C4-2B (cell line): ENCODE data around the gene CEP89.

Source experiments
- H3K27ac ChIP-seq: fragments of 450-650 bp; 2 replicates; pipeline ENCODE4 v1.5.1; 2017
- ZFX ChIP-seq: fragments of 450-650 bp; IDR thresholded peaks from 2 replicates; pipeline ENCODE4 v1.6.1; 2017
- TF ChIP-seq, protein P1 (sequence below): fragments of 450-650 bp; conservative IDR thresholded peaks from 2 replicates; pipeline ENCODE4 v1.5.1; 2017; ENCODE audit warnings: mild to moderate bottlenecking

The CEP89 gene

DNA sequence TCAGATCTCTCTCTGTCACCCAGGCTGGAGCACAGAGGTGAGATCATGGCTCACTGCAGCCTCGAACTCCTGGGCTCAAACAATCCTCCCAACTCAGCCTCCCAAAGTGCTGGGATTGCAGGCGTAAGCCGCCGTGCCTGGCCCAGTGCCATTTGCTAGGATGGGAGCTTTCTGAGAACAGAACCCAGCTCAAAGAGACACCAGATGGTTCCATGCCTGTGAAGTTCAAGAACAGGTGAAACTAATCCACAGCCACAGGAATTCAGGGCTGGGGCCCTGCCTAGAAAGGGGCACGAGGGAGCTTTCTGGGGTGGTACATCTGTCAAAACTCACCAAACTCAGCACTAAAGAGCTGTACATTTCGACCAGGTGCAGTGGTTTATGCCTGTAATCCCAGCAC is 106.4 kb downstream of the CEP89 start:
- H3K27ac ChIP-seq = no peak overlapping the region
- TF ChIP-seq, protein P1, sequence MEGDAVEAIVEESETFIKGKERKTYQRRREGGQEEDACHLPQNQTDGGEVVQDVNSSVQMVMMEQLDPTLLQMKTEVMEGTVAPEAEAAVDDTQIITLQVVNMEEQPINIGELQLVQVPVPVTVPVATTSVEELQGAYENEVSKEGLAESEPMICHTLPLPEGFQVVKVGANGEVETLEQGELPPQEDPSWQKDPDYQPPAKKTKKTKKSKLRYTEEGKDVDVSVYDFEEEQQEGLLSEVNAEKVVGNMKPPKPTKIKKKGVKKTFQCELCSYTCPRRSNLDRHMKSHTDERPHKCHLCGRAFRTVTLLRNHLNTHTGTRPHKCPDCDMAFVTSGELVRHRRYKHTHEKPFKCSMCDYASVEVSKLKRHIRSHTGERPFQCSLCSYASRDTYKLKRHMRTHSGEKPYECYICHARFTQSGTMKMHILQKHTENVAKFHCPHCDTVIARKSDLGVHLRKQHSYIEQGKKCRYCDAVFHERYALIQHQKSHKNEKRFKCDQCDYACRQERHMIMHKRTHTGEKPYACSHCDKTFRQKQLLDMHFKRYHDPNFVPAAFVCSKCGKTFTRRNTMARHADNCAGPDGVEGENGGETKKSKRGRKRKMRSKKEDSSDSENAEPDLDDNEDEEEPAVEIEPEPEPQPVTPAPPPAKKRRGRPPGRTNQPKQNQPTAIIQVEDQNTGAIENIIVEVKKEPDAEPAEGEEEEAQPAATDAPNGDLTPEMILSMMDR = no peak
- TF ChIP-seq ZFX = no peak

DNA sequence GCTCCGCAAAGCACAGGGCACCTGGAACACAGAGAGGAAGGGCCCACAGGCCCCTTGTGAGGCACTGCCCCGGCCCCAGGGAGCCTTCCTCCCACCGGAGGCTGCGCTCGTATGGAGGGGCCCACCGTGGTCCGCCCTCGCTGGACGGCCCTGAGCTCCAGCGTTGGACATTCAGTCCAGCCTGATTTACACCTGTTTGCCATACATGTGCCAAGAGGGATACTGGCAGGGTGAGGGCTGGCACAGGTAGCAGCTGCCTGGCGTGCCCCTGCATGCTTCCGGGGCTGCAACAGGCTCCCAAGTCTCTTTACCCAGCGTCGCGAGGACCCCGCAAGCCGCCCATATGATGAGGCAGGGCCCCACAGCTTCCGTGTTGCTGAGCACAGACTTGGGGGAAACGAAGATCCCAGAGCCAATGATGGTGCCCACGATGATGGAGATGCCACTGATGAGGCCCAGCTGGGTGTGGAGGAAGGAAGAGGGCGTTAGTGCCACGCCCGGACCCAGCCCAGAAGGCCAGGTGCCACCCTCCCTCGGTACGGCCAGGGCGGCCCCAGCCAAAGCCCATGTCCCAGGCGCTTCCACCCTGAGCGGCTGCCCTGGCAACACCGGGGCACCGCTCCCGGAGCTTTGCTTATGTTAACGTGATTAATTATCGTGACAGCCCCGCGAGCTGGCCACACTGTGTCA is 107.3 kb downstream of the CEP89 start:
- H3K27ac ChIP-seq = no peak overlapping the region
- TF ChIP-seq ZFX = no peak

DNA sequence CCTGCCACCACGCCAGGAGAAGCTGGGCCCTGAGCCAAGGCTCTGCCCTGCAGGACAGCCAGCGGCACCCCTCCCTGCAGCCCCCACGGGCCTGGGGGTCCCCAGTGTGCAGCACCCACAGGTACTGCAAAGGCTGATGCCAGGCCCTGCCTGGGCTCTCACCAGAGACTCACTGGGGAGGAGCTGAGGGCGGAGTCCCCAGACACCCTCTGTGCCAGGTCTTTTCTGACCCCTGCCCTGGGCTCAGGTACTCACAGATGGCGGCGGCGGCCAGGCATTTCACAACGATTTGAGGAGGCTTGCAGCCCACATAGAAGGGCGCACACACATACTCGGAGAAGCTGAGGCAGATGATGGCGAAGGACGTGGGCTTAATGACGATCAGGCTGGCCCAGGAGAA is 107.9 kb downstream of the CEP89 start:
- no peak overlapping the region for H3K27ac ChIP-seq
- no peak for TF ChIP-seq ZFX
- TF ChIP-seq, protein P1 = no peak

DNA sequence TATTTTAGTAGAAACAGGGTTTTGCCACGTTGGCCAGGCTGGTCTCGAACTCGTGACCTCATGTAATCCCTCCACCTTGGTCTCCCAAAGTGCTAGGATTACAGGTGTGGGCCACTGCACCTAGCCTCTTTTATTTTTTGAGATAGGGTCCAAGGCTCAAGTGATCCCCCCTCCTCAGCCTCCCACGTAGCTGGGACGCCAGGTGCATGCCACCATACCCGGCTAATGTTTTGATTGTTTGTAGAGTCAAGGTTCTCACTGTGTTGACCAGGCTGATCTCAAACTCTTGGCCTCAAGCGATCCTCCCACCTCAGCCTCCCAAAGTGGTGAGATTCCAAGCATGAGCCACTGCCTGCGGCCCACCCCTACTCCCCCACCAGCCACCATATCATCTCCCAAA is 108.5 kb downstream of the CEP89 start:
- TF ChIP-seq, protein P1 = no peak
- TF ChIP-seq ZFX = no peak
- H3K27ac ChIP-seq = no peak overlapping the region

DNA sequence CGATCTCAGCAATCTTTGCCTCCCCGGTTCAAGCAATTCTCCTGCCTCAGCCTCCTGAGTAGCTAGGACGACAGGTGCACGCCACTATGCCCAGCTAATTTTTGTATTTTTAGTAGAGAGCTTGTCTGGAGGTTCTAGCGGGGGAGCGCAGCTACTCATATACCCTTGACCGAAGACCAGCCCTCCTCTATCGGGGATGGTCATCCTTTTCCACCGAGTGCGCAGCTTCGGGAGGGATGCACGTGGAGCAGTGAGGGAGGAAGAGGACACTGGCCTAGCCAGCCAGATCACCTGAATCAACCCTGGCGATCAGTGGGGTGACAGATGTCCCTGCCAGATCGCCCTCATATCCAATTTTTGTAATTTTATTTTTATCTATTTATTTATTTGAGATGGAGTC is 109.0 kb downstream of the CEP89 start:
- H3K27ac ChIP-seq = no peak overlapping the region
- TF ChIP-seq, protein P1 = no peak
- no peak for TF ChIP-seq ZFX

DNA sequence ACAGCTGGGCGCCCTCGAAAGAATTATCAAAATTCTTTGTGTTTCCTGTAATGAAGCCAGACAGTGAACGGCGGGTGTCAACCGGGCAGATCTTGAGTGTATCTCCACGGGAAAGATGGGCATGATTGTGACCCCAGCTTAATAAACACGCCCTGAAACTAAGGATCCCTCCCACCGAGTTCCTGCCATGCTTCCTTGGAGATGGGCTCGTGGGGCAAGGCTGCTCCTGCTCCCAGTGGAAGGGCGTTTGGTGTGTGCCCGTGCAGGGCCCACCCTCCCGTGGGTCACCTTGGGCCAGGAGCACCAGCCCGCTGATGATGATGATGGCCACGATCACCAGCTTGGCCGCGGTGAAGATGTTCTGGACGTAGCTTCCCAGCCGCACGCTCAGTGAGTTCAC is 109.6 kb downstream of the CEP89 start:
- H3K27ac ChIP-seq = no peak overlapping the region
- TF ChIP-seq, protein P1 = no peak
- TF ChIP-seq ZFX = no peak

DNA sequence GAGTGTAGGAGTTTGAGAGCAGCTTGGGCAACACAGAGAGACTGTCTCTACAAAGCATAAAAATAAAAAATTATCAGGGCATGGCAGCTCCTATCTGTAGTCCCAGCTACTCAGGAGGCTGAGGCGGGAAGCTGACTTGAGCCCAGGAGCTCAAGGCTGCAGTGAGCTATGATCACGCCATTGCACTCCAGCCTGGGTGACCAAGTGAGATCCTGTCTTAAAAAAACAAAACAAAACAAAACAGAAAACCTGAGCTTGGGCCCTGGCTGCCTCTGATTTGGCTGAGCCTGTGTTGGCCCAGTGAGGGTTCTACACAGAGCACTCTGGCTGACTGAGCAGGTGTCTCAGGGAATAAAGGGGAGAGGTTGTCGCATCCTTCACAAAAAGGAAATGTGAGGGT is 110.2 kb downstream of the CEP89 start:
- TF ChIP-seq ZFX = no peak
- TF ChIP-seq, protein P1 = no peak

DNA sequence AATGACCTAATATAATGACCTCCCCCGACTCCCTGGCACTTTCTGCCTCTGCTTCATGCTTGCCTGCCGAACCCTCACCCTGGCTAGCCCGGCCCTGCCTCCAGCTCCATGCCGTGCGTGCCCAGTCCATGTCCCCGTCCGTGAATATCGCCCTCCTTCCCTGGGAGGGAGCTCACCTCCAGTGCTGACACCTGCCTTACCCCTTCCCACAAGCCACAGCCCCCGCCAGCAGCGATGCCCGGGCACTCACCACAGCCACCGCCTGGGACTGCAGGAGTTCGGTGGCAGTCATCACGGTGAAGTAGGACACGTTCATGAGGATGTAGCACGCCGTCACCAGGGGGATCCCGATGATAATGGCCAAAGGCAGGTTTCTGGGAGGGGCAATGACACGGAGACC is 112.2 kb downstream of the CEP89 start:
- TF ChIP-seq ZFX = no peak
- TF ChIP-seq, protein P1 = no peak
- H3K27ac ChIP-seq = no peak overlapping the region

More for the DNA sequence above, 110.2 kb downstream of the CEP89 start:
- H3K27ac ChIP-seq = no peak overlapping the region
